GM23248 (cell line): ENCODE data around the gene EGFLAM.

Source experiments
- EZH2 ChIP-seq: fragments of 200-600 bp; sonication (generic); IDR thresholded peaks from 2 replicates; pipeline ENCODE4 v1.6.1; 2018; ENCODE audit warnings: antibody characterized with exemption, mild to moderate bottlenecking; ENCODE audit not compliant: insufficient read depth, poor library complexity, severe bottlenecking
- EZH2phosphoT487 ChIP-seq: fragments of 200-600 bp; sonication (generic); IDR thresholded peaks from 2 replicates; pipeline ENCODE4 v1.6.1; 2018; ENCODE audit warnings: antibody characterized with exemption, moderate library complexity, mild to moderate bottlenecking, low read depth; ENCODE audit not compliant: insufficient read depth

GRCh38 chr5:38494763-38495162 lies 236.4 kb downstream of the EGFLAM start:
- TF ChIP-seq EZH2phosphoT487 (no peak), EZH2 (no peak)
